Stimulated activated CD4-positive, alpha-beta T cell treated with anti-CD3 and anti-CD28 coated beads, Interleukin-4, amount 100 ng/mL, for 1 hour (primary cell): ENCODE results near the gene PSPH.

ENCODE experiments used
- DNase-seq: peaks from one replicate; pipeline ENCODE4 v3.0.0-alpha.2; 2020

Gene PSPH

GRCh38 chr7:55996856-55997500 is 54.3 kb downstream of the PSPH start:
- DNase-seq, result no peak

DNA sequence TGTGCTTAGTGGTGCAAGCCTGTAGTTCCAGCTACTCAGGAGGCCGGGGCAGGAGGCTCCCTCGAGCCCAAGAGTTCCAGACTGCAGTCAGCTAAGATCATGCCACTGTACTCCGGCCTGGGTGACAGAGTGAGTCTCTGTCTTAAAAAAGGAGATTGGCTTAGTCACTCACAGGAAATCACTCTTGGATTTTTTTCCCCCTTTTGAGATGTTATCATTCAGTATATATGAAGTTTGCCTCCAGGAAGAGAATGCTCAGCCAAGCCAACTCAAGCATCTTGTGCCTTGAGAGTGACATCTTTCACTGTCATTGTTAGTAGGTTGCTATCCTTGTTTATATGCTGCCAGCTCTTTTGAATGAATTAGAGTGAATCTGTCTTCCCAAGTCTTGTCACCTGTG is 58.9 kb downstream of the PSPH start:
- no peak for DNase-seq

- DNase-seq, result no peak
Measured at GRCh38 chr7:55983537-55983936, 67.7 kb downstream of the PSPH start.

DNA sequence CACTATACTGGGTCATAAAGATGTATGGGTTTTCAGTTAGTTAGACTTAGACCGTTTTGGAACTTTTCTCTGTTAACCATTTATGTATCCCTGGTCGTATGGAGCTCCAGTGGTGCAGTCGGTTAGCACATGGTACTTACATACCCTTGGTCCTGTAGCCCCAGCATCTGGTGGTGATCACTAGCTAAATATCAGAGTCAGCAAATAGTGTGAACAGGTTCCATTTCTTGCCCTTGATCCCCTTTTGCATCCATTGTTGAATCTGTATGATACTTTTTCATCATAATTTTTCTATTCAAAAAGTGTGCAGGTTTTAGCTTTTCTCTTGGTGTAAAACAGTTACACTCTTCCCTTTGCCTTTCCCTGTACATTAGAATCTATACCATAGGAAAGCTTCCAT is 71.0 kb downstream of the PSPH start:
- no peak for DNase-seq

GRCh38 chr7:55977831-55978230 is 73.4 kb downstream of the PSPH start:
- DNase-seq, result no peak

DNA sequence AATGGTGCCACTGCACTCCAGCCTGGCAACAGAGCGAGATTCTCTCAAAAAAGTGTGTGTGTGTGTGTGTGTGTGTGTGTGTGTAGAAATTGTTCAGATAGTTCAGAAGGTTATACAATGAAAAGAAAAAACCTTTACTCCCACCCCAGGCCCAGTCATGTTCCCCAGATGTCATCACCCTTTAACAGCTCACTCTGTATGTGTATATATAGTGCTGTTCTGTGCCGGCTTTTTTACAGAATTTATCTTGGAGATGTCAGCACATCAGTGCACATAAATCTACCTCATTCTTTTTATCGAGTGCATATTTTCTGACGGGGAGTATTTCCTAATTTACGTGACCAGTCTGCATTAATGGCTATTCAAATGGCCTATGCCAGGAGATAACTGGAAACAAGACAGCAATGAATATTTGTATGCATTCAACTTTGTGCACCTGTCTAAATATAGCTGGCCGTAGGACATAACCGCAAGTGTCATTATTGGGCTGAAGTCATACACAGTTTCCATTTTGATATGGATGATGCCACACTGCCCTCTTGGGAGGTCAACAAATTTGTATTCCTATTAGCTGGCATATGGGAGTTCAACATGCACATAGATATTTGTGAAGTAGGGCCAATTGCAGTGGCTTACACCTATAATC is 75.1 kb downstream of the PSPH start:
- no peak for DNase-seq

GRCh38 chr7:55973747-55974250 is 77.4 kb downstream of the PSPH start:
- no peak for DNase-seq

- no peak for DNase-seq
Measured at GRCh38 chr7:55970978-55971377, 80.3 kb downstream of the PSPH start.

DNA sequence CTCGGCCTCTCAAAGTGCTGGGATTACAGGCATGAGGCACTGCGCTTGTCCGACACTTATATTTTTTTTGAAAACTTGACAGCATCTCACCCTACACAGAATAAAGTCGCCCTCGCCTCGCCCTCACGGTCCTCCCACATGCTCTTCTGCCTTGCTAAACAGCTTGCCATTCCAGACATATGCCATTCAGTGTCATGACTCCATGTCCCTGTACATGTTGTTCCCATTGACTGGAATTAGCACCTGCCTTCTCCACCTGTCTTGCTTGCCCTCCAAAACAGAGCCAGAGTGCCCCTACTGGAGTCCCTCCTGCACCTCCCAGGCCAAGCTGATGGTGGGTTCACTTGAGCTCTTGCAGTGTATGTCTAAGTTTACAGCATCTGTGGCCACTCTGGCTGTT is 80.7 kb downstream of the PSPH start:
- no peak for DNase-seq

DNA sequence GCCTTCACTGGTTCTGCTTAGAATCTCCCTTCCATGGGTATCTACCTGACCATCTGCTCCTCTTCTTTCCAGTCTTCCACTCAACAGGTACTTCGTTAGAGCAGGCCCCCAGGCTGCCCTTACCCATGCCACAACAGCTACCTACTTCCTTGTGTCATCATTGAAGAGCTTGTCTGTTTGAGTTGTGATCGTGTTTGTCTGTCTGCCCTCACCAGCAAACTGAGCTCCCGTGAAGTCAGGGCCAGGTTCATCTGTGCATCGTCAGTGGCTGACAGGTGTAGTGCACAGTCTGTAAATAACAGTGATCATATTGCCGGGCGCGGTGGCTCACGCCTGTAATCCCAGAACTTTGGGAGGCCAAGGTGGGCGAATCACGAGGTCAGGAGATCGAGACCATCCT is 81.9 kb downstream of the PSPH start:
- no peak for DNase-seq

- DNase-seq, result no peak
Measured at GRCh38 chr7:55966851-55967250, 84.4 kb downstream of the PSPH start.

DNA sequence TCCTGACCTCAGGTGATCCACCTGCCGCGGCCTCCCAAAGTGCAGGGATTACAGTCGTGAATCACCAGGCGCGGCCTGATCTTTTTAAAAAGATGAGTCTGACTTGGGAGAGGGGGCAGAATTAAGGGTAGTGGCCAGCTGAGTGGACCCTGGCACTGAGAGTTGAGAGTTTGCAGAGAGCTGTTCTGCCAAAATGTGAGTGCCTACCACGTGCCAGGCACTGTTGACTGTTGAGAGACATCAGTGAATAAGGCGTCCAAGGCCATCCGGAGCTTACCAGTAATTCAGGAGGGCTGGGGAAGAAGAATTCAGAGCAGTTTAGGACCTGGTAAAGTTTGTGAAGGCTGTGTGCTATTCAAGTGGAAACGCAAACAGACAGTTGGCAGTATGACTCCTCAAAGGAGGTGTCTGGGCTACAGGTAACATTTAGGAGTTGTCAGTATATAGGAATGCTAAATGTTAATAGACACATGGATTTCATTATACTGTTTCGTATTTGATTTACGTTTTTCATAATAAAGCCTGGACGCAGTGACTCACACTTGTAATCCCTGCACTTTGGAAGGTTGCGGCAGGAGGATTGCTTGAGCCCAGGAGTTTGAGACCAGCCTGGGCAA is 85.3 kb downstream of the PSPH start:
- no peak for DNase-seq

DNA sequence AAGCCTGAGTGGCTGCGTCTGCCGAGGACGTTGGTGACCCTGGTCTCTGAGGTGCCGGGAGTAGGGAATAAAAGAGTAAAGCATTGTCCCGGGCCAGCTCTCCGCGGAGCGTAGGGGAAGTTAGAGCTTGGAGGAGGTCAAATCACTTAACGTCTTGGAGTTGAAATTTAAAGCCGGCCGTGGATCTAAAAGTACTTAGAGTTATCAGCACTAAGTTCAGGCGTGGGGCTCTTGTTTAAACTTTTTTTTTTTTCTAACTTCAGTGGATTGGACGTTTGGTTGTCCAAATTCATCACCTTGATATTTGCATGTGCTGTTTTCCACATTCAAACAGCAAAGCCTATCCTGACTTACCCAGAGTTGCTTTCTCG is 86.2 kb downstream of the PSPH start:
- no peak for DNase-seq

- peak; percentile 68 for DNase-seq
Measured at GRCh38 chr7:55964261-55965099, 86.8 kb downstream of the PSPH start, which contains the start of gene NIPSNAP2. NIPSNAP2 (plus strand) TSS chr7:55964585; CDS start chr7:55964610, 25 bp downstream.

GRCh38 chr7:55963584-55964168 is 87.6 kb downstream of the PSPH start:
- no peak for DNase-seq

DNA sequence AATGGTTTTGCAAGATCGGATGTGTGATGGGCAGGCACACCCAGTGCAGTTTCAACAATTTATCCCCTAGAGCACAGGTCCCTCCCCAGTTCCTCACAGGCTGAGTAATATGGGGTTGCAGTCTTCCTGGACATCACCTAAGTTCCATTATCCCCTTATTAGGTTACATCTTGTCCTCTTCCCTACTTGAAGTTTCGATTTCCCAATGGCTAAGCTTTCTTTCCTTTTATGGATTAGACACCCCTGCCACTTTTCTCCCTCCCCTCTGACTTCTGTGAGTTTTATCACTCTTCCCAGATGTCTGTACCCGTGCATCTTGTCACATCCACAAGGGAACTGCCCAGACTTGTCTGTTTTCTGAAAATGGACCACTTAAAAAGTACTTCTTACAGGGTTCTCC is 89.2 kb downstream of the PSPH start:
- no peak for DNase-seq
